H1 (cell line): ENCODE data around the gene CYB561.

Experiments used
- CBX8 ChIP-seq: fragments of 300-800, 300-1000 bp; sonication (generic); IDR thresholded peaks from 2 replicates; pipeline ENCODE4 v1.7.1; 2016; ENCODE audit warnings: low read depth, low read length, borderline replicate concordance
- CTCF ChIP-seq, 3 experiments: IDR thresholded peaks; 1 replicate in 2 of 3; 2 replicates in 1 of 3; pipeline versions ENCODE4 v1.5.1 to v1.6.1; 2011; ENCODE audit warnings: low read length in 3 of 3, mild to moderate bottlenecking in 3 of 3, inconsistent platforms in 2 of 3, low read depth in 1 of 3, moderate library complexity in 1 of 3; ENCODE audit not compliant: insufficient read depth in 1 of 3; ENCODE audit errors: control extremely low read depth in 1 of 3
- JUND ChIP-seq: IDR thresholded peaks from 2 replicates; pipeline ENCODE4 v1.6.1; 2011; ENCODE audit warnings: mild to moderate bottlenecking, improper control_type of control experiment, low read length
- POLR2AphosphoS5 ChIP-seq: IDR thresholded peaks from 2 replicates; pipeline ENCODE4 v1.6.1; 2011; ENCODE audit warnings: low read depth, low read length
- TEAD4 ChIP-seq: IDR thresholded peaks from 2 replicates; pipeline ENCODE4 v1.6.1; 2012; ENCODE audit warnings: low read depth, low read length, inconsistent platforms, mixed read lengths

DNA sequence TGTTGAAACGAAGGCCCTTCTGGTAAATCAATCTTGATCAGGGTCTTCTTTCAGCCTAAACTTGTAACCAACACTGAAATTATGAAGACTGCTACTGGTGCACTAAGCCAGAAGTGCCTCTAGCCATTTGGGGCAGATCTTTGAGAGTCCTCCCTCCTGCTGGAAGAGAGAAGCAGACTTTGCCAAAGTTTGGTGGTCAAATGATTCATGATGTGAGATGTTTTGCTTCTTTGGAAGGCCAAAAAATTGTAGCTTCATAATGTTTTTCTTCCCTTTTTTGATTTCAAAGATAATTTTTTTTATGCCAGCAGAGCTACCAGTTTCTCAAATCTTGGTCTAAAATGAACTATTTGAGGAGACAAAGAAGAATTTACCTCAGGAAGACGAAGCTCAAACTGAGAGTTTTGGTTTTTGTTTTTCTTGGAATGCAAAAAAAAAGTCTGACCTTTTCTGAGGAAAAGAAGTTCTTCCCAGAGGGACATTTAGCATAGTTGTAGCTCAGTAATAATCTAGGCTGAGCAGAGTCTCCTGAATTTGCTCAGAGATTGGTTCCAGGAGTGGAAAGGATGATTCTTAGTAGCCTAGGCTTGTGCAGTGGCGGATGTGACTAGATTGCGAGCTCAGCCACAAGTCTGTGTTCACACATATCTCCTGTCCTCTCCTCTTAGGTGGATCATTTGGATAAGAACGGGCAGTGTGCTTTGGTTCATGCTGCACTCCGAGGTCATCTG lies 50.9 kb downstream of the CYB561 start:
- TF ChIP-seq CBX8 (no peak), CTCF (IDR thresholded peaks at IDR 0.05; ENCODE audit: control extremely low read depth in 1 of 3, insufficient read depth in 1 of 3, low read depth in 1 of 3, low read length in 3 of 3) (no peak), TEAD4 (no peak), JUND (no peak), POLR2AphosphoS5 (no peak)
